Brain microvascular endothelial cell (primary cell): ENCODE results near the gene ELOA.
A peak's percentile ranks its signal among the peaks of the same experiment; 100 is the strongest.

ENCODE experiments used
- DNase-seq: peaks from one replicate; pipeline ENCODE4 v3.0.0-alpha.2; 2020
- H3K27ac ChIP-seq: fragments of 250-450 bp; sonication (Bioruptor Pico); 2 replicates; pipeline ENCODE4 v1.5.1; 2020; ENCODE audit warnings: mild to moderate bottlenecking, moderate library complexity
- H3K27me3 ChIP-seq: fragments of 250-450 bp; sonication (Bioruptor Pico); replicated peaks from 2 replicates; pipeline ENCODE4 v1.5.1; 2020; ENCODE audit warnings: mild to moderate bottlenecking
- H3K36me3 ChIP-seq: fragments of 250-450 bp; sonication (Bioruptor Pico); replicated peaks from 2 replicates; pipeline ENCODE4 v1.5.1; 2020; ENCODE audit warnings: mild to moderate bottlenecking
- H3K4me3 ChIP-seq: 2 replicates; pipeline ENCODE4 v1.5.1; 2011; ENCODE audit warnings: low read depth, mild to moderate bottlenecking, control low read depth, low read length, moderate library complexity
- CTCF ChIP-seq: IDR thresholded peaks from 2 replicates; pipeline ENCODE4 v1.5.1; 2011; ENCODE audit warnings: low read depth, mild to moderate bottlenecking, moderate library complexity, low read length, control low read depth, inconsistent platforms; ENCODE audit errors: missing control alignments
- in situ Hi-C: cut with HindIII; loops from 2 replicates; pipeline ENCODE4 v1.10.0; 2017; ENCODE audit warnings: low sequenced_read_pairs, low pct_ligation_motif_present

Gene ELOA

GRCh38 chr1:23752909-23753308 is 9.6 kb downstream of the ELOA start:
- DNase-seq: no peak
- TF ChIP-seq CTCF: no peak
- in situ Hi-C loops: no loop called here
- H3K4me3 ChIP-seq: no peak overlapping the region
- no peaks in the 10 kb centered on the region for H3K27me3 ChIP-seq
- no peak overlapping the region for H3K27ac ChIP-seq
- H3K36me3 ChIP-seq: peaks cover 77% of the 10 kb centered on the region

GRCh38 chr1:23756676-23757075 is 13.4 kb downstream of the ELOA start:
- no peak for TF ChIP-seq CTCF
- in situ Hi-C loops: no loop called here
- Histone ChIP-seq H3K27ac (peak overlapping the region; percentile 80), H3K4me3 (no peak overlapping the region), H3K27me3 (no peaks in the 10 kb centered on the region), H3K36me3 (peaks cover 92% of the 10 kb centered on the region)
- DNase-seq: peak; percentile 80

GRCh38 chr1:23757812-23758211 is 14.5 kb downstream of the ELOA start:
- no peak for DNase-seq
- in situ Hi-C loops: no loop called here
- H3K27me3 ChIP-seq: no peaks in the 10 kb centered on the region
- no peak for TF ChIP-seq CTCF
- peaks cover 89% of the 10 kb centered on the region for H3K36me3 ChIP-seq
- no peak overlapping the region for H3K27ac ChIP-seq
- no peak overlapping the region for H3K4me3 ChIP-seq

- in situ Hi-C loops: no loop called here
- Histone ChIP-seq H3K27ac (no peak overlapping the region), H3K27me3 (no peaks in the 10 kb centered on the region), H3K36me3 (peaks cover 84% of the 10 kb centered on the region), H3K4me3 (no peak overlapping the region)
- DNase-seq: no peak
- TF ChIP-seq CTCF: no peak
Observed at GRCh38 chr1:23759277-23759676, 16.0 kb downstream of the ELOA start.

- H3K36me3 ChIP-seq: peaks cover 58% of the 10 kb centered on the region
- TF ChIP-seq CTCF: no peak
- in situ Hi-C loops: no loop called here
Observed at GRCh38 chr1:23763041-23763577, 19.8 kb downstream of the ELOA start.

GRCh38 chr1:23768733-23769132 is 25.5 kb downstream of the ELOA start:
- no peaks in the 10 kb centered on the region for H3K27me3 ChIP-seq
- TF ChIP-seq CTCF: no peak
- H3K4me3 ChIP-seq: no peak overlapping the region
- DNase-seq: no peak
- in situ Hi-C loops: no loop called here
- H3K27ac ChIP-seq: no peak overlapping the region
- H3K36me3 ChIP-seq: peaks cover 11% of the 10 kb centered on the region

More at GRCh38 chr1:23763041-23763577, 19.8 kb downstream of the ELOA start:
- no peak for DNase-seq
- H3K27me3 ChIP-seq: no peaks in the 10 kb centered on the region
- no peak overlapping the region for H3K27ac ChIP-seq
- H3K4me3 ChIP-seq: no peak overlapping the region
